HG02623 (cell line): ENCODE results near the gene SLC7A4.
"Not testable (repeated sequence)": the region's sequence is repeated elsewhere in the genome, so short reads cannot be mapped to it uniquely, and the experiment has no call there.

Experiments used
- ATAC-seq: cut with Tn5 transposase; IDR thresholded peaks from one replicate; pipeline ENCODE4 v1.9.1; 2021; ENCODE audit warnings: moderate library complexity; ENCODE audit not compliant: unreplicated experiment

The SLC7A4 gene

GRCh38 chr22:21032037-21032867 lies at the start of gene SLC7A4:
Gene SLC7A4 (minus strand): TSS chr22:21032561. CDS start chr22:21031812, 749 bp downstream.
- no peak for ATAC-seq

- ATAC-seq: no peak
Observed at GRCh38 chr22:21080435-21081137, 48.2 kb upstream of the SLC7A4 start.

- ATAC-seq: no peak
Observed at GRCh38 chr22:21079493-21079892, 47.1 kb upstream of the SLC7A4 start.

- ATAC-seq: no peak
Observed at GRCh38 chr22:21078916-21079315, 46.6 kb upstream of the SLC7A4 start.

- ATAC-seq: no peak
Observed at GRCh38 chr22:21077884-21078508, 45.6 kb upstream of the SLC7A4 start.

GRCh38 chr22:21076912-21077625 lies 44.7 kb upstream of the SLC7A4 start:
- no peak for ATAC-seq

GRCh38 chr22:21075516-21076138 lies 43.3 kb upstream of the SLC7A4 start:
- no peak for ATAC-seq

GRCh38 chr22:21074102-21074715 lies 41.8 kb upstream of the SLC7A4 start:
- ATAC-seq: no peak

GRCh38 chr22:21073482-21073881 lies 41.1 kb upstream of the SLC7A4 start:
- ATAC-seq: no peak

- ATAC-seq: no peak
Observed at GRCh38 chr22:21073023-21073422, 40.7 kb upstream of the SLC7A4 start.

GRCh38 chr22:21071796-21072195 lies 39.4 kb upstream of the SLC7A4 start:
- ATAC-seq: not testable (repeated sequence)

GRCh38 chr22:21070690-21071615 lies 38.6 kb upstream of the SLC7A4 start:
- ATAC-seq: no peak

- no peak for ATAC-seq
Observed at GRCh38 chr22:21069375-21069774, 37.0 kb upstream of the SLC7A4 start.

GRCh38 chr22:21068681-21069276 lies 36.4 kb upstream of the SLC7A4 start:
- ATAC-seq: no peak

GRCh38 chr22:21067901-21068680 lies 35.7 kb upstream of the SLC7A4 start:
- ATAC-seq: no peak

GRCh38 chr22:21067075-21067900 lies 34.9 kb upstream of the SLC7A4 start:
- no peak for ATAC-seq
